ENCODE measurements around the gene SBK3. TPM values are rescaled to one million over a fixed set of nuclear protein-coding genes. Genes with fewer than 3 reads are reported as not detected.

The SBK3 gene
- total RNA-seq, 1 donor from 2014 or later = 1.8 TPM

GRCh38 chr19:55504981-55505380 is 40.4 kb downstream of the SBK3 start:
- Histone ChIP-seq H3K36me3 (no peaks in the 10 kb centered on the region), H3K27me3 (no peaks in the 10 kb centered on the region), H3K4me3 (no peak overlapping the region), H3K9me3 (no peaks in the 10 kb centered on the region), H3K27ac (no peak overlapping the region), H3K4me1 (no peaks in the 10 kb centered on the region)
- DNase-seq (no peak), ATAC-seq (no peak)
- intact Hi-C loops (cut with DNase I) = loop anchor here (5.0 kb wide), 1 partner anchor 363 kb away; no protein-coding TSS in a partner anchor
- TF ChIP-seq, protein P1, sequence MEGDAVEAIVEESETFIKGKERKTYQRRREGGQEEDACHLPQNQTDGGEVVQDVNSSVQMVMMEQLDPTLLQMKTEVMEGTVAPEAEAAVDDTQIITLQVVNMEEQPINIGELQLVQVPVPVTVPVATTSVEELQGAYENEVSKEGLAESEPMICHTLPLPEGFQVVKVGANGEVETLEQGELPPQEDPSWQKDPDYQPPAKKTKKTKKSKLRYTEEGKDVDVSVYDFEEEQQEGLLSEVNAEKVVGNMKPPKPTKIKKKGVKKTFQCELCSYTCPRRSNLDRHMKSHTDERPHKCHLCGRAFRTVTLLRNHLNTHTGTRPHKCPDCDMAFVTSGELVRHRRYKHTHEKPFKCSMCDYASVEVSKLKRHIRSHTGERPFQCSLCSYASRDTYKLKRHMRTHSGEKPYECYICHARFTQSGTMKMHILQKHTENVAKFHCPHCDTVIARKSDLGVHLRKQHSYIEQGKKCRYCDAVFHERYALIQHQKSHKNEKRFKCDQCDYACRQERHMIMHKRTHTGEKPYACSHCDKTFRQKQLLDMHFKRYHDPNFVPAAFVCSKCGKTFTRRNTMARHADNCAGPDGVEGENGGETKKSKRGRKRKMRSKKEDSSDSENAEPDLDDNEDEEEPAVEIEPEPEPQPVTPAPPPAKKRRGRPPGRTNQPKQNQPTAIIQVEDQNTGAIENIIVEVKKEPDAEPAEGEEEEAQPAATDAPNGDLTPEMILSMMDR (IDR thresholded peaks at IDR 0.05) = no peak

DNA sequence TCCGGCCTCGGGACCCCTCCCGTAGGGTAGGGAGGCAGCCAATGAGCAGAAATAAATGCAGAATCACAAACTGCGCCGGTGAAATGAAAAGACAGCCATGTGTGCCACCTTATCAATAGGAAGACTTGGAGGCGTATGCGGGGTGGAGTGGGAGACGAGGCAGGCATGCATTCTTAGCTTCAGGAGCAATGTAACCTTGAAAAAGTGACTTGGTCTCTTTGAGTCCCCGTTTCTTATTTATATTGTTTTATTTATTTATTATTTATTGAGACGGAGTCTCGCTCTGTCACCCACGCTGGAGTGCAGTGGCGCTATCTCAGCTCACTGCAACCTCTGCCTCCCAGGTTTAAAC is 41.1 kb downstream of the SBK3 start:
- Histone ChIP-seq H3K4me1 (no peaks in the 10 kb centered on the region), H3K36me3 (no peaks in the 10 kb centered on the region), H3K9me3 (no peaks in the 10 kb centered on the region), H3K4me3 (peak overlapping the region; percentile 59), H3K27me3 (no peaks in the 10 kb centered on the region), H3K27ac (peak overlapping the region; percentile 65)
- ATAC-seq (no peak), DNase-seq (no peak)
- TF ChIP-seq, protein P1 (IDR thresholded peaks at IDR 0.05) = no peak
- intact Hi-C loops (cut with DNase I) = loop anchor here (5.0 kb wide), 1 partner anchor 362 kb away; no protein-coding TSS in a partner anchor

DNA sequence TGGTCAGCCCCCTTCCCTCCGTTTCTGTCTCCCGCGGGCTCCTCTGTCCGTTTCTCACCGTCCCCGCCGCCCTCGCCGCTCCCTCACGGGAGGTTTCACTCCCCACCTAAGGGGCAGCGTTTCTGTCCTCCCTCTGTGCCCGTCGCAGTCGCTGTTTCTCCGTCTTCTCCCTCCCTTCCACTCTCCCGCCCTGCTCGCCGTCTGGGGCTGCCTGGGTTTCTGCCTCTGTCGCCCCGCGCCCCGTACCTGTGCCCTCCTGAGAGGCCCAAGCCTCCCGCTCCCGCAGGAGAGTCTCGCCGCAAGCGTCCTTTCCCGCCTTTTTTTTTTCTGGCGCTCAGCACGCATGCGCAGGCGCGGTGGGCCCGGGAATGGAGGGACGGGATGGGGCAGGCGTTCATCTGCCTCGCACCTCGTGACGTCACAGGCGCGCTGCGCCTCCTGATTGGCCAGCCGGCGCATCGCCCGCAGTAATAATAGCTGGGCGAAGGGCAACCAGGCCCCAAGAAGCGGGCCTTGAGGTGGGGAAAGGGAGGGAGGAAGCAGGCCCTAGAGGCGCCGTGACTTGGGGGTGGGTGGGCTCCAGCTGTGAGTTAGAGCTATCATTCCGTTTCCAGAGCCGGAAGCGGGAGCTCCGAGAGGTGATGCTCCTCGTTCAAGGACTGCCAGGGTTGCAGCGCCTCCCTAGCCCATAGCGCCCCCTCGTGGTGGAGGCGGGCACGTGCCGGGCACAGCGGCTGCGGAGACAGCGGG is 41.7 kb downstream of the SBK3 start:
- peak overlapping the region; percentile 65 for H3K27ac ChIP-seq
- DNase-seq (peak; percentile 97), ATAC-seq (peak; percentile 97)
- TF ChIP-seq, protein P1 (IDR thresholded peaks at IDR 0.05) = peak; percentile 100
- no peaks in the 10 kb centered on the region for H3K36me3 ChIP-seq
- no peaks in the 10 kb centered on the region for H3K9me3 ChIP-seq
- no peaks in the 10 kb centered on the region for H3K27me3 ChIP-seq
- intact Hi-C loops (cut with DNase I) = loop anchor here (5.0 kb wide), 1 partner anchor 361 kb away; no protein-coding TSS in a partner anchor
- H3K4me3 ChIP-seq = peak overlapping the region; percentile 59
- H3K4me1 ChIP-seq = no peaks in the 10 kb centered on the region

- Histone ChIP-seq H3K27me3 (no peaks in the 10 kb centered on the region), H3K9me3 (no peaks in the 10 kb centered on the region), H3K4me1 (no peaks in the 10 kb centered on the region), H3K27ac (no peak overlapping the region), H3K36me3 (no peaks in the 10 kb centered on the region), H3K4me3 (no peak overlapping the region)
- ATAC-seq (no peak), DNase-seq (no peak)
- TF ChIP-seq, protein P1 (IDR thresholded peaks at IDR 0.05) = no peak
- intact Hi-C loops (cut with DNase I) = loop anchor here (5.0 kb wide), 1 partner anchor 361 kb away; no protein-coding TSS in a partner anchor
These were observed 42.2 kb downstream of the SBK3 start for GRCh38 chr19:55503157-55503501.

DNA sequence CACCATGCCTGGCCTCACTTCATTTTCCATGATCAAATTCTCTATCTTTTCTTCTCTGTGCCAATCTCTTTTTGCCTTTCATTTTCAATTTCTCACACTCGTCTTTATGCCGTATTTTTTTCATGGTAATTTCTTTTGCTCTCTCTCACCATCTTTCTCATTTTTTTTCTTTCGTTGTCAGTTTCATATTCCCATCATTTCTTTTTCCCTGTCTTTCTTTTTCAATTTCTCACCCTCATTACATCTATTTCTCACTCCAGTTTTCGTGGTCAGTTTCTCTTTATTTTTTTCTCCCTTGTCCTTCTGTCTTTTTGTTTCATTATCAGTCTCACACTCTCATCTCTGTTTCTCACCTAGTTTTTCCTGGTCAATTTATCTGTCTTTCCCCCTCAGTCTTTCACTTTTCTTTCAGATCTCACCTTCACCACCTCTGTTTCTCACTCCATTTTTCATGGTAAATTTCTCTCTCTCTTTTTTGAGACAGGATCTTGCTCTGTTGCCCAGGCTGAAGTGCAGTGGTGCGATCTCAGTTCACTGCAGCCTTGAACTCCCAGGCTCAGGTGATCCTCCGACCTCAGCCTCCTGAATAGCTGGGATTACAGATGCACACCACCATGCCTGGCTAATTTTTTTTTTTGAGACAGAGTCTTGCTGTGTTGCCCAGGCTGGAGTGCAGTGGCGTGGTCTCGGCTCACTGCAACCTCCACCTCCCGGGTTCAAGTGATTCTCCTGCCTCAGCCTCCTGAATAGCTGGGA is 43.0 kb downstream of the SBK3 start:
- intact Hi-C loops (cut with DNase I) = loop anchor here (5.0 kb wide), 1 partner anchor 360 kb away; no protein-coding TSS in a partner anchor
- H3K4me1 ChIP-seq = no peaks in the 10 kb centered on the region
- no peak for DNase-seq
- no peak overlapping the region for H3K4me3 ChIP-seq
- no peaks in the 10 kb centered on the region for H3K9me3 ChIP-seq
- H3K36me3 ChIP-seq = no peaks in the 10 kb centered on the region
- no peak overlapping the region for H3K27ac ChIP-seq
- no peaks in the 10 kb centered on the region for H3K27me3 ChIP-seq
- ATAC-seq = no peak
- TF ChIP-seq, protein P1 (IDR thresholded peaks at IDR 0.05) = no peak
